Colon (tissue), 2 donors: ENCODE results near the gene PARD6A.

Experiments used
- FAIRE-seq: peaks from 2 replicates; lab custom pipeline; 2012; peaks lifted over from hg19 to GRCh38; lab: Jason Lieb, UNC
- donor health status: control.
- donor health status: control.

PARD6A gene

GRCh38 chr16:67697422-67698185, 36.8 kb downstream of the PARD6A start:
- FAIRE-seq, result no peak

GRCh38 chr16:67699265-67699664, 38.5 kb downstream of the PARD6A start:
- FAIRE-seq, result no peak

- no peak for FAIRE-seq
Observed at GRCh38 chr16:67701420-67701819, 40.7 kb downstream of the PARD6A start.

GRCh38 chr16:67702130-67702529, 41.4 kb downstream of the PARD6A start:
- FAIRE-seq, result no peak

- FAIRE-seq, result no peak
Observed at GRCh38 chr16:67703626-67704025, 42.9 kb downstream of the PARD6A start.

- no peak for FAIRE-seq
Observed at GRCh38 chr16:67704110-67704509, 43.4 kb downstream of the PARD6A start.

- FAIRE-seq, result no peak
Observed at GRCh38 chr16:67707210-67707609, 46.5 kb downstream of the PARD6A start.

GRCh38 chr16:67707790-67708189, 47.0 kb downstream of the PARD6A start:
- FAIRE-seq, result no peak

GRCh38 chr16:67708368-67708771, 47.6 kb downstream of the PARD6A start:
- FAIRE-seq, result no peak

- FAIRE-seq, result no peak
Observed at GRCh38 chr16:67709050-67709449, 48.3 kb downstream of the PARD6A start.

GRCh38 chr16:67710607-67711006, 49.8 kb downstream of the PARD6A start:
- no peak for FAIRE-seq
